NCI-H2029 treated with DMSO at 0.1 percent for 48 hours (cell line): ENCODE measurements around the gene B3GALT6.

Experiments used
- DNase-seq: peaks from one replicate; lab custom pipeline; 2025; lab: John Stamatoyannopoulos, UW

B3GALT6 gene

GRCh38 chr1:1215881-1216605 is 16.0 kb upstream of the B3GALT6 start:
- DNase-seq = no peak

- DNase-seq = no peak
Measured at GRCh38 chr1:1216770-1217620, 15.0 kb upstream of the B3GALT6 start.

- no peak for DNase-seq
Measured at GRCh38 chr1:1217621-1218523, 14.2 kb upstream of the B3GALT6 start.

GRCh38 chr1:1218524-1219200 is 13.4 kb upstream of the B3GALT6 start:
- DNase-seq = no peak

- DNase-seq = no peak
Measured at GRCh38 chr1:1219341-1219740, 12.7 kb upstream of the B3GALT6 start.

- DNase-seq = no peak
Measured at GRCh38 chr1:1220197-1220596, 11.8 kb upstream of the B3GALT6 start.

GRCh38 chr1:1221887-1222574 is 10.0 kb upstream of the B3GALT6 start:
- no peak for DNase-seq

GRCh38 chr1:1222575-1223225 is 9.3 kb upstream of the B3GALT6 start:
- no peak for DNase-seq

GRCh38 chr1:1223321-1223720 is 8.7 kb upstream of the B3GALT6 start:
- no peak for DNase-seq

- no peak for DNase-seq
Measured at GRCh38 chr1:1223891-1224290, 8.1 kb upstream of the B3GALT6 start.

- no peak for DNase-seq
Measured at GRCh38 chr1:1225238-1225845, 6.7 kb upstream of the B3GALT6 start.

- no peak for DNase-seq
Measured at GRCh38 chr1:1225913-1226312, 6.1 kb upstream of the B3GALT6 start.

- DNase-seq = no peak
Measured at GRCh38 chr1:1226566-1227362, 5.3 kb upstream of the B3GALT6 start.

GRCh38 chr1:1227386-1227785 is 4.7 kb upstream of the B3GALT6 start:
- no peak for DNase-seq

GRCh38 chr1:1228187-1228586 is 3.9 kb upstream of the B3GALT6 start:
- no peak for DNase-seq

- DNase-seq = no peak
Measured at GRCh38 chr1:1228596-1229321, 3.3 kb upstream of the B3GALT6 start.

- DNase-seq = no peak
Measured at GRCh38 chr1:1229770-1230169, 2.3 kb upstream of the B3GALT6 start.

- no peak for DNase-seq
Measured at GRCh38 chr1:1230656-1231399, 1.2 kb upstream of the B3GALT6 start.
